DND-41 (cell line): ENCODE results near the gene TMEM185A.
"Not testable (repeated sequence)": the region's sequence is repeated elsewhere in the genome, so short reads cannot be mapped to it uniquely, and the experiment has no call there.

Experiments
- EZH2 ChIP-seq: IDR thresholded peaks from 3 replicates; pipeline ENCODE4 v1.6.1; 2012; ENCODE audit warnings: borderline replicate concordance, low read depth, mild to moderate bottlenecking, moderate library complexity, low read length, inconsistent platforms; ENCODE audit not compliant: severe bottlenecking
- TF ChIP-seq, protein P1 (sequence below): IDR thresholded peaks from 2 replicates; pipeline ENCODE4 v1.5.1; 2012; ENCODE audit warnings: borderline replicate concordance, low read length, moderate library complexity, mild to moderate bottlenecking; ENCODE audit not compliant: poor library complexity, severe bottlenecking; ENCODE audit errors: extremely low read depth

DNA sequence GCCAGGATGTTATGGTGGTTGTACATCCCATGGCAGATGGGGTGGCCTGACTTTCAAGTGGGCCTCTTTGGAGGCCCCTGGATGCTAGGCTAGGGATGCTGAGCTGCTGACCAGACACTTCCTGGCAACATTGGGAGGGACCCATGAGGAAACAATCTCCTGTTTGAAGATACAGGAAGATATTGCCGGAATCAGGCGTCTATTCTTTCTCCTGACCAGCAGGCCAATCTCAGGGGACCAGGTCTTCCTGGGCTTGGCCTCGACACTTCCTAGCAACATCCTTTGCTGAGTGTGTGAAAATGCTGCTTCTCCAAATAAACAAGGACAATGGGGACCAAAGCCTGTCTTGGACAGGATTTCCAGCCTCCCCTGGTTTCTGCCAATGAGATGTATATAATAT lies 83.8 kb downstream of the TMEM185A start:
- TF ChIP-seq, protein P1, sequence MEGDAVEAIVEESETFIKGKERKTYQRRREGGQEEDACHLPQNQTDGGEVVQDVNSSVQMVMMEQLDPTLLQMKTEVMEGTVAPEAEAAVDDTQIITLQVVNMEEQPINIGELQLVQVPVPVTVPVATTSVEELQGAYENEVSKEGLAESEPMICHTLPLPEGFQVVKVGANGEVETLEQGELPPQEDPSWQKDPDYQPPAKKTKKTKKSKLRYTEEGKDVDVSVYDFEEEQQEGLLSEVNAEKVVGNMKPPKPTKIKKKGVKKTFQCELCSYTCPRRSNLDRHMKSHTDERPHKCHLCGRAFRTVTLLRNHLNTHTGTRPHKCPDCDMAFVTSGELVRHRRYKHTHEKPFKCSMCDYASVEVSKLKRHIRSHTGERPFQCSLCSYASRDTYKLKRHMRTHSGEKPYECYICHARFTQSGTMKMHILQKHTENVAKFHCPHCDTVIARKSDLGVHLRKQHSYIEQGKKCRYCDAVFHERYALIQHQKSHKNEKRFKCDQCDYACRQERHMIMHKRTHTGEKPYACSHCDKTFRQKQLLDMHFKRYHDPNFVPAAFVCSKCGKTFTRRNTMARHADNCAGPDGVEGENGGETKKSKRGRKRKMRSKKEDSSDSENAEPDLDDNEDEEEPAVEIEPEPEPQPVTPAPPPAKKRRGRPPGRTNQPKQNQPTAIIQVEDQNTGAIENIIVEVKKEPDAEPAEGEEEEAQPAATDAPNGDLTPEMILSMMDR = not testable (repeated sequence)
- not testable (repeated sequence) for TF ChIP-seq EZH2
